HepG2 (cell line): ENCODE measurements around the gene EMP2. TPM values are rescaled to one million over a fixed set of nuclear protein-coding genes. Genes with fewer than 3 reads are reported as not detected.

Experiments
- ATM ChIP-seq: fragments of 450-650 bp; IDR thresholded peaks from 2 replicates; pipeline ENCODE4 v1.7.1; 2017; ENCODE audit warnings: mild to moderate bottlenecking, borderline replicate concordance
- GATAD1 ChIP-seq: IDR thresholded peaks from 2 replicates; pipeline ENCODE4 v1.6.1; 2016; ENCODE audit warnings: missing genetic modification reagents, missing compliant biosample characterization
- KLF13 ChIP-seq: sonication (generic); formaldehyde crosslinking; IDR thresholded peaks from 2 replicates; pipeline ENCODE4 v1.4.0; 2020; ENCODE audit warnings: mild to moderate bottlenecking, missing genetic modification reagents
- LBX2 ChIP-seq: sonication (generic); formaldehyde crosslinking; IDR thresholded peaks from 2 replicates; pipeline ENCODE4 v1.5.0; 2020; ENCODE audit warnings: missing genetic modification reagents, mild to moderate bottlenecking, borderline replicate concordance
- NFRKB ChIP-seq: fragments of 450-650 bp; IDR thresholded peaks from 2 replicates; pipeline ENCODE4 v1.6.1; 2017
- NR1H2 ChIP-seq: sonication (generic); formaldehyde crosslinking; IDR thresholded peaks from 2 replicates; pipeline ENCODE4 v1.8.1; 2022; ENCODE audit warnings: low read depth, missing genetic modification reagents, borderline replicate concordance
- NR3C1 ChIP-seq: sonication (generic); formaldehyde crosslinking; IDR thresholded peaks from 2 replicates; pipeline ENCODE4 v1.4.0; 2020; ENCODE audit warnings: missing genetic modification reagents
- PHF21A ChIP-seq: sonication (generic); formaldehyde crosslinking; IDR thresholded peaks from 2 replicates; pipeline ENCODE4 v1.5.0; 2020; ENCODE audit warnings: mild to moderate bottlenecking, missing genetic modification reagents
- POLR2G ChIP-seq: fragments of 200-400 bp; formaldehyde crosslinking; IDR thresholded peaks from 2 replicates; pipeline ENCODE4 v1.6.1; 2018; ENCODE audit warnings: mild to moderate bottlenecking, low read depth, low read length, moderate library complexity
- RXRB ChIP-seq: IDR thresholded peaks from 2 replicates; pipeline ENCODE4 v1.6.1; 2016; ENCODE audit warnings: borderline replicate concordance, missing genetic modification reagents, missing compliant biosample characterization
- SMC3 ChIP-seq: IDR thresholded peaks from 2 replicates; pipeline ENCODE4 v1.6.1; 2011; ENCODE audit warnings: low read length, improper control_type of control experiment
- XBP1 ChIP-seq: sonication (generic); formaldehyde crosslinking; IDR thresholded peaks from 2 replicates; pipeline ENCODE4 v1.5.0; 2020; ENCODE audit warnings: missing genetic modification reagents
- XRCC5 ChIP-seq: fragments of 200-400 bp; formaldehyde crosslinking; optimal IDR thresholded peaks from 2 replicates; pipeline ENCODE3; 2017; ENCODE audit warnings: mild to moderate bottlenecking, low read length
- ZFP82 ChIP-seq: sonication (generic); formaldehyde crosslinking; IDR thresholded peaks from 2 replicates; pipeline ENCODE4 v1.5.1; 2020; ENCODE audit warnings: mild to moderate bottlenecking, missing genetic modification reagents, borderline replicate concordance
- ZMYM4 ChIP-seq: sonication (generic); formaldehyde crosslinking; IDR thresholded peaks from 2 replicates; pipeline ENCODE4 v1.8.1; 2023; ENCODE audit warnings: mild to moderate bottlenecking, missing genetic modification reagents
- ZNF207 ChIP-seq: fragments of 450-650 bp; IDR thresholded peaks from 2 replicates; pipeline ENCODE4 v1.6.1; 2016; ENCODE audit warnings: antibody characterized with exemption, borderline replicate concordance
- ZNF280B ChIP-seq: sonication (generic); formaldehyde crosslinking; IDR thresholded peaks from 2 replicates; pipeline ENCODE4 v1.5.0; 2020; ENCODE audit warnings: missing genetic modification reagents, mild to moderate bottlenecking, borderline replicate concordance
- ZNF432 ChIP-seq: sonication (generic); formaldehyde crosslinking; IDR thresholded peaks from 2 replicates; pipeline ENCODE4 v1.5.0; 2020; ENCODE audit warnings: missing genetic modification reagents, mild to moderate bottlenecking, borderline replicate concordance
- ZNF574 ChIP-seq: sonication (generic); formaldehyde crosslinking; IDR thresholded peaks from 2 replicates; pipeline ENCODE4 v1.4.0; 2020; ENCODE audit warnings: missing genetic modification reagents
- ZNF589 ChIP-seq: sonication (generic); formaldehyde crosslinking; conservative IDR thresholded peaks from 2 replicates; pipeline ENCODE4 v1.8.0; 2022; ENCODE audit warnings: mild to moderate bottlenecking, moderate library complexity, missing genetic modification reagents
- ZNF7 ChIP-seq: IDR thresholded peaks from 2 replicates; pipeline ENCODE4 v1.6.1; 2016; ENCODE audit warnings: missing biosample characterization, missing genetic modification reagents
- polyA plus RNA-seq, 8 experiments: library from polyadenylated mRNA; depleted of rRNA in 3 of 8; stranded (reverse) in 7 of 8; unstranded in 1 of 8; fragments of >200 nt; fragmentation: Illumina TruSeq in 4 of 8; extraction: Trizol in 4 of 8; gene quantifications; 2 replicates each; pipeline versions ENCODE4 v1.2.1 to v1.2.3, GENCODE V29; 2011 to 2016; ENCODE audit warnings: low read depth in 4 of 8, missing spikeins in 1 of 8, mixed read lengths in 1 of 8; ENCODE audit not compliant: insufficient read depth in 1 of 8
- total RNA-seq, 5 experiments: library from RNA; depleted of rRNA; stranded (reverse); fragments of >200 nt; fragmentation: Illumina TruSeq; extraction: Trizol; gene quantifications; 2 replicates each; pipeline ENCODE4 v1.2.3, GENCODE V29; 2016; ENCODE audit warnings: low read depth in 1 of 5
- TF ChIP-seq, protein P1 (sequence below): sonication (generic); formaldehyde crosslinking; IDR thresholded peaks from 2 replicates; pipeline ENCODE4 v1.5.0; 2020; ENCODE audit warnings: mild to moderate bottlenecking, missing genetic modification reagents
- TF ChIP-seq, protein P2 (sequence below): sonication (generic); formaldehyde crosslinking; IDR thresholded peaks from 2 replicates; pipeline ENCODE4 v1.5.1; 2020; ENCODE audit warnings: mild to moderate bottlenecking, missing genetic modification reagents, moderate library complexity

EMP2 gene
- total and polyA plus RNA-seq, 2 of the 13 experiments (the other 11 are each of a cell fraction or from before 2014, with no cell fraction given): 24.6 to 91.2 TPM

GRCh38 chr16:10521681-10522274 lies 58.6 kb downstream of the EMP2 start (continued):
- TF ChIP-seq, protein P1, sequence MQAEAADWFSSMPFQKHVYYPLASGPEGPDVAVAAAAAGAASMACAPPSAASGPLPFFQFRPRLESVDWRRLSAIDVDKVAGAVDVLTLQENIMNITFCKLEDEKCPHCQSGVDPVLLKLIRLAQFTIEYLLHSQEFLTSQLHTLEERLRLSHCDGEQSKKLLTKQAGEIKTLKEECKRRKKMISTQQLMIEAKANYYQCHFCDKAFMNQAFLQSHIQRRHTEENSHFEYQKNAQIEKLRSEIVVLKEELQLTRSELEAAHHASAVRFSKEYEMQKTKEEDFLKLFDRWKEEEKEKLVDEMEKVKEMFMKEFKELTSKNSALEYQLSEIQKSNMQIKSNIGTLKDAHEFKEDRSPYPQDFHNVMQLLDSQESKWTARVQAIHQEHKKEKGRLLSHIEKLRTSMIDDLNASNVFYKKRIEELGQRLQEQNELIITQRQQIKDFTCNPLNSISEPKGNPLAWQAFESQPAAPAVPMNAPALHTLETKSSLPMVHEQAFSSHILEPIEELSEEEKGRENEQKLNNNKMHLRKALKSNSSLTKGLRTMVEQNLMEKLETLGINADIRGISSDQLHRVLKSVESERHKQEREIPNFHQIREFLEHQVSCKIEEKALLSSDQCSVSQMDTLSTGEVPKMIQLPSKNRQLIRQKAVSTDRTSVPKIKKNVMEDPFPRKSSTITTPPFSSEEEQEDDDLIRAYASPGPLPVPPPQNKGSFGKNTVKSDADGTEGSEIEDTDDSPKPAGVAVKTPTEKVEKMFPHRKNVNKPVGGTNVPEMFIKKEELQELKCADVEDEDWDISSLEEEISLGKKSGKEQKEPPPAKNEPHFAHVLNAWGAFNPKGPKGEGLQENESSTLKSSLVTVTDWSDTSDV (CRISPR knock-in tag): no peak
- TF ChIP-seq NR3C1 (CRISPR knock-in tag) (no peak), GATAD1 (CRISPR knock-in tag) (0 out of 2 replicates have a peak, but pooled peaks have one; percentile 7), ZNF589 (CRISPR knock-in tag) (no peak), ZMYM4 (CRISPR knock-in tag) (peak; percentile 45; the same call in 1 of the 2 replicates), NR1H2 (CRISPR knock-in tag) (no peak), PHF21A (CRISPR knock-in tag) (0 out of 2 replicates have a peak, but pooled peaks have one; percentile 20), RXRB (no peak), LBX2 (CRISPR knock-in tag) (no peak), SMC3 (peak; percentile 90), ZNF432 (no peak), XRCC5 (peak; percentile 90), KLF13 (CRISPR knock-in tag) (no peak), XBP1 (CRISPR knock-in tag) (no peak), ATM (no peak), NFRKB (no peak), ZNF7 (CRISPR knock-in tag) (no peak), ZFP82 (CRISPR knock-in tag) (no peak), POLR2G (no peak), ZNF280B (no peak), ZNF574 (CRISPR knock-in tag) (no peak; the same call in 1 of the 2 replicates), ZNF207 (no peak)
- TF ChIP-seq, protein P2, sequence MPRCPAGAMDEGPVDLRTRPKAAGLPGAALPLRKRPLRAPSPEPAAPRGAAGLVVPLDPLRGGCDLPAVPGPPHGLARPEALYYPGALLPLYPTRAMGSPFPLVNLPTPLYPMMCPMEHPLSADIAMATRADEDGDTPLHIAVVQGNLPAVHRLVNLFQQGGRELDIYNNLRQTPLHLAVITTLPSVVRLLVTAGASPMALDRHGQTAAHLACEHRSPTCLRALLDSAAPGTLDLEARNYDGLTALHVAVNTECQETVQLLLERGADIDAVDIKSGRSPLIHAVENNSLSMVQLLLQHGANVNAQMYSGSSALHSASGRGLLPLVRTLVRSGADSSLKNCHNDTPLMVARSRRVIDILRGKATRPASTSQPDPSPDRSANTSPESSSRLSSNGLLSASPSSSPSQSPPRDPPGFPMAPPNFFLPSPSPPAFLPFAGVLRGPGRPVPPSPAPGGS (CRISPR knock-in tag): no peak
